ENCODE data around the gene TNS1. TPM values are rescaled to one million over a fixed set of nuclear protein-coding genes. Genes with fewer than 3 reads are reported as not detected.
A peak's percentile ranks its signal among the peaks of the same experiment; 100 is the strongest.

TNS1 gene
- total and polyA plus RNA-seq, 9 of the 15 experiments (the other 6 are each of a cell fraction or from before 2014, with no cell fraction given) = 0.13 to 2.7 (median 0.77) TPM

- TF ChIP-seq EZH2 (IDR thresholded peaks at IDR 0.05; ENCODE audit: borderline replicate concordance, low read depth, low read length) = no peak
- no peak for TF ChIP-seq CBX2 (IDR thresholded peaks at IDR 0.05; ENCODE audit: insufficient read depth, low read length, poor library complexity, severe bottlenecking)
- TF ChIP-seq TGIF2 (CRISPR knock-in tag; IDR thresholded peaks at IDR 0.05) = no peak
- TF ChIP-seq TBL1XR1 (IDR thresholded peaks at IDR 0.05; ENCODE audit: low read length in 2 of 2) = peak in 1 of 2 experiments; percentile 53; a peak in 1 of 4 replicates
- no peak for TF ChIP-seq MXI1 (IDR thresholded peaks at IDR 0.05; ENCODE audit: low read depth, low read length)
- TF ChIP-seq POLR2AphosphoS5 (IDR thresholded peaks at IDR 0.05; ENCODE audit: control insufficient read depth, insufficient read depth, low read depth, low read length) = peak; percentile 69
- no peak for TF ChIP-seq TOE1 (IDR thresholded peaks at IDR 0.05; ENCODE audit: borderline replicate concordance)
- TF ChIP-seq TOE1 (CRISPR knock-in tag; IDR thresholded peaks at IDR 0.05; ENCODE audit: borderline replicate concordance, low read depth) = no peak
- TF ChIP-seq MAFF (IDR thresholded peaks at IDR 0.05; ENCODE audit: low read length) = peak; percentile 77; the same call in 1 of the 2 replicates
- no peak for TF ChIP-seq RHOXF2B (CRISPR knock-in tag; conservative IDR thresholded peaks at IDR 0.05)
- TF ChIP-seq WHSC1 (IDR thresholded peaks at IDR 0.05; ENCODE audit: low read length) = no peak
- TF ChIP-seq SMAD1 (IDR thresholded peaks at IDR 0.05; ENCODE audit: low read depth, low read length, partially characterized antibody) = no peak
- TF ChIP-seq TRIM28 (IDR thresholded peaks at IDR 0.05) = no peak
- TF ChIP-seq SNRNP70 (optimal IDR thresholded peaks at IDR 0.05; ENCODE audit: low read depth, low read length) = no peak
- peak; percentile 98 for TF ChIP-seq TAL1 (IDR thresholded peaks at IDR 0.05)
- TF ChIP-seq POLR3A (IDR thresholded peaks at IDR 0.05; ENCODE audit: borderline replicate concordance, extremely low read depth, insufficient read depth, insufficient read length) = no peak
- TF ChIP-seq CBX1 (IDR thresholded peaks at IDR 0.05; ENCODE audit: low read depth) = no peak
- TF ChIP-seq PURB (CRISPR knock-in tag; IDR thresholded peaks at IDR 0.05; ENCODE audit: low read depth) = no peak
- TF ChIP-seq PRMT5 (CRISPR knock-in tag; IDR thresholded peaks at IDR 0.05) = no peak
- peak; percentile 69; the same call in 1 of the 2 replicates for TF ChIP-seq GATA2 (CRISPR knock-in tag; IDR thresholded peaks at IDR 0.05)
- TF ChIP-seq HNRNPLL (IDR thresholded peaks at IDR 0.05; ENCODE audit: low read depth, low read length, poor library complexity, severe bottlenecking) = no peak
- TF ChIP-seq ZBTB1 (CRISPR knock-in tag; IDR thresholded peaks at IDR 0.05; ENCODE audit: borderline replicate concordance, low read depth) = no peak
- peak; percentile 69; the same call in 1 of the 2 replicates for TF ChIP-seq NCOA1 (IDR thresholded peaks at IDR 0.05; ENCODE audit: low read depth)
These were observed 160.8 kb downstream of the TNS1 start (continued) for GRCh38 chr2:217842017-217842416.

Measured in K562 (cell line).